ENCODE data around the gene CCDC90B.

The CCDC90B gene

GRCh38 chr11:83235825-83236224 lies 50.3 kb downstream of the CCDC90B start:
- CTCF ChIA-PET = interaction anchor here (0.7 to 4.0 kb wide), 6 partner anchors 14 to 585 kb away, joined by 3 to 21 read pairs (median 4); no protein-coding TSS in a partner anchor

GRCh38 chr11:83223457-83223856 lies 62.7 kb downstream of the CCDC90B start:
- Histone ChIP-seq H3K4me1 (ENCODE audit: control insufficient read depth, insufficient read depth, low read length) (no peaks in the 10 kb centered on the region), H3K36me3 (ENCODE audit: control insufficient read depth in 2 of 2, insufficient read depth in 1 of 2, low read length in 2 of 2) (no peaks in the 10 kb centered on the region; a peak in 1 of 3 replicates), H3K9me3 (ENCODE audit: control insufficient read depth, insufficient read depth, low read depth, low read length) (no peaks in the 10 kb centered on the region), H3K27ac (ENCODE audit: extremely low read depth, low read depth, low read length) (no peak overlapping the region), H3K4me3 (ENCODE audit: low read depth, low read length) (no peak overlapping the region)
- ChIA-PET CTCF (interaction anchor here (2.0 kb wide), 1 partner anchor 596 kb away, joined by 8 read pairs; no protein-coding TSS in a partner anchor), POLR2A (no interaction called here)
- no peak for TF ChIP-seq ZNF677 (tag by site-specific recombination; IDR thresholded peaks at IDR 0.05)
- TF ChIP-seq ZSCAN16 (tag by site-specific recombination; IDR thresholded peaks at IDR 0.05) = no peak
- TF ChIP-seq ZNF433 (tag by site-specific recombination; IDR thresholded peaks at IDR 0.05; ENCODE audit: low read depth) = no peak
- TF ChIP-seq GLI4 (tag by site-specific recombination; IDR thresholded peaks at IDR 0.05) = no peak
- TF ChIP-seq ZNF394 (tag by site-specific recombination; IDR thresholded peaks at IDR 0.05; ENCODE audit: borderline replicate concordance) = no peak
- no peak for TF ChIP-seq ZNF561 (tag by site-specific recombination; IDR thresholded peaks at IDR 0.05; ENCODE audit: borderline replicate concordance)
- no peak for TF ChIP-seq ZNF426 (tag by site-specific recombination; IDR thresholded peaks at IDR 0.05)
- TF ChIP-seq ZNF518A (tag by site-specific recombination; conservative IDR thresholded peaks at IDR 0.05; ENCODE audit: low read depth) = no peak
- no peak for TF ChIP-seq KLF1 (tag by site-specific recombination; IDR thresholded peaks at IDR 0.05)
- no peak for TF ChIP-seq ZNF549 (tag by site-specific recombination; IDR thresholded peaks at IDR 0.05)
- no peak for TF ChIP-seq ZNF350 (tag by site-specific recombination; IDR thresholded peaks at IDR 0.05)
- TF ChIP-seq ZSCAN30 (tag by site-specific recombination; IDR thresholded peaks at IDR 0.05) = no peak

More at GRCh38 chr11:83235825-83236224, 50.3 kb downstream of the CCDC90B start:
- Histone ChIP-seq H3K4me3 (ENCODE audit: low read depth, low read length) (no peak overlapping the region), H3K36me3 (ENCODE audit: control insufficient read depth in 2 of 2, insufficient read depth in 1 of 2, low read length in 2 of 2) (no peaks in the 10 kb centered on the region), H3K9me3 (ENCODE audit: control insufficient read depth, insufficient read depth, low read depth, low read length) (no peaks in the 10 kb centered on the region), H3K4me1 (ENCODE audit: control insufficient read depth, insufficient read depth, low read length) (no peaks in the 10 kb centered on the region), H3K27ac (ENCODE audit: extremely low read depth, low read depth, low read length) (no peak overlapping the region)
- POLR2A ChIA-PET = interaction anchor here (1.1 kb wide), 2 partner anchors 79 to 335 kb away, joined by 3 read pairs; partner anchors contain the start of genes DDIAS and PCF11
- TF ChIP-seq ZNF596 (tag by site-specific recombination; IDR thresholded peaks at IDR 0.05) (no peak), ZNF214 (tag by site-specific recombination; IDR thresholded peaks at IDR 0.05; ENCODE audit: borderline replicate concordance) (no peak), ZBTB21 (tag by site-specific recombination; IDR thresholded peaks at IDR 0.05) (no peak), ZNF473 (tag by site-specific recombination; IDR thresholded peaks at IDR 0.05) (no peak), ZNF654 (tag by site-specific recombination; IDR thresholded peaks at IDR 0.05; ENCODE audit: low read depth) (no peak), PRDM2 (tag by site-specific recombination; IDR thresholded peaks at IDR 0.05; ENCODE audit: borderline replicate concordance) (no peak), ZNF426 (tag by site-specific recombination; IDR thresholded peaks at IDR 0.05) (no peak), ZNF138 (tag by site-specific recombination; IDR thresholded peaks at IDR 0.05; ENCODE audit: borderline replicate concordance) (no peak), ZNF341 (tag by site-specific recombination; IDR thresholded peaks at IDR 0.05; ENCODE audit: low read depth) (no peak)

All from HEK293 (cell line).